ENCODE data around the gene FHDC1.

DNA sequence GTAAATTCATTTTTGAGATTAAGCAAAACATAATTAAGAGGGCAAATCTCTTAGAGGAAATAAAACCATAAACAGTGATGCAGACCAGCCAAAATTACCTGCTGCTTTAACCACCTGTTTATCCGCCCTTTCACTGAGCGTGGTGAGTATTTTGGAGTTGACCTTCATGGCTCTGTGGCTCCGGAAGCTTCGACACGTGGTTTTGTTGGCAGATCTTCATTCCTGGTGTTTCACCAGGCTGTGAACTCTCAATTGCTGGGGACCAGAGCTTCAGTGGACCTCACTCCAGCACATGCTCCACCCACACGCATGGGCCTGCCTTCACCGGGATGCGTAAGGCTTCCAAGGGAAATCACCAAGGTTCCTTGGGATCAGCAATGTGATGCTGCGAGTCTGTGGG is 83.8 kb downstream of the FHDC1 start:
- TF ChIP-seq, protein P1, sequence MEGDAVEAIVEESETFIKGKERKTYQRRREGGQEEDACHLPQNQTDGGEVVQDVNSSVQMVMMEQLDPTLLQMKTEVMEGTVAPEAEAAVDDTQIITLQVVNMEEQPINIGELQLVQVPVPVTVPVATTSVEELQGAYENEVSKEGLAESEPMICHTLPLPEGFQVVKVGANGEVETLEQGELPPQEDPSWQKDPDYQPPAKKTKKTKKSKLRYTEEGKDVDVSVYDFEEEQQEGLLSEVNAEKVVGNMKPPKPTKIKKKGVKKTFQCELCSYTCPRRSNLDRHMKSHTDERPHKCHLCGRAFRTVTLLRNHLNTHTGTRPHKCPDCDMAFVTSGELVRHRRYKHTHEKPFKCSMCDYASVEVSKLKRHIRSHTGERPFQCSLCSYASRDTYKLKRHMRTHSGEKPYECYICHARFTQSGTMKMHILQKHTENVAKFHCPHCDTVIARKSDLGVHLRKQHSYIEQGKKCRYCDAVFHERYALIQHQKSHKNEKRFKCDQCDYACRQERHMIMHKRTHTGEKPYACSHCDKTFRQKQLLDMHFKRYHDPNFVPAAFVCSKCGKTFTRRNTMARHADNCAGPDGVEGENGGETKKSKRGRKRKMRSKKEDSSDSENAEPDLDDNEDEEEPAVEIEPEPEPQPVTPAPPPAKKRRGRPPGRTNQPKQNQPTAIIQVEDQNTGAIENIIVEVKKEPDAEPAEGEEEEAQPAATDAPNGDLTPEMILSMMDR (IDR thresholded peaks at IDR 0.05), result no peak
- TF ChIP-seq ZFX (IDR thresholded peaks at IDR 0.05; ENCODE audit: borderline replicate concordance), result no peak
